Stimulated activated CD4-positive, alpha-beta T cell treated with anti-CD3 and anti-CD28 coated beads, Interleukin-2, amount 100 ng/mL, for 24 hours (primary cell): Measurements from ENCODE around the gene SDHA.
"Not testable (repeated sequence)": the region's sequence is repeated elsewhere in the genome, so short reads cannot be mapped to it uniquely, and the experiment has no call there.

Source experiments
- DNase-seq, 2 donors: peaks; one replicate each; pipeline ENCODE4 v3.0.0-alpha.2; 2020

Gene SDHA

GRCh38 chr5:263275-263974, 45.3 kb downstream of the SDHA start:
- DNase-seq, result not testable (repeated sequence)

- DNase-seq, result no peak
Observed at GRCh38 chr5:264338-264737, 46.2 kb downstream of the SDHA start.

GRCh38 chr5:266311-267026, 48.3 kb downstream of the SDHA start:
- not testable (repeated sequence) for DNase-seq

GRCh38 chr5:267716-268115, 49.6 kb downstream of the SDHA start:
- no peak for DNase-seq

GRCh38 chr5:270340-270739, 52.2 kb downstream of the SDHA start:
- no peak for DNase-seq

- not testable (repeated sequence) for DNase-seq
Observed at GRCh38 chr5:271828-272167, 53.7 kb downstream of the SDHA start.

GRCh38 chr5:273091-273490, 55.0 kb downstream of the SDHA start:
- DNase-seq, result not testable (repeated sequence)

- DNase-seq, result not testable (repeated sequence)
Observed at GRCh38 chr5:273491-273890, 55.4 kb downstream of the SDHA start.

- DNase-seq, result not testable (repeated sequence)
Observed at GRCh38 chr5:274346-274745, 56.2 kb downstream of the SDHA start.

- no peak for DNase-seq
Observed at GRCh38 chr5:278646-279045, 60.5 kb downstream of the SDHA start.

- not testable (repeated sequence) for DNase-seq
Observed at GRCh38 chr5:279051-279665, 61.0 kb downstream of the SDHA start.

GRCh38 chr5:285991-286557, 68.0 kb downstream of the SDHA start:
- DNase-seq, result no peak

GRCh38 chr5:290200-290599, 72.1 kb downstream of the SDHA start:
- not testable (repeated sequence) for DNase-seq

- not testable (repeated sequence) for DNase-seq
Observed at GRCh38 chr5:291345-291744, 73.2 kb downstream of the SDHA start.

GRCh38 chr5:294788-295187, 76.7 kb downstream of the SDHA start:
- DNase-seq, result not testable (repeated sequence)

- DNase-seq, result not testable (repeated sequence)
Observed at GRCh38 chr5:296207-296606, 78.1 kb downstream of the SDHA start.

GRCh38 chr5:296954-297353, 78.8 kb downstream of the SDHA start:
- DNase-seq, result not testable (repeated sequence)

- not testable (repeated sequence) for DNase-seq
Observed at GRCh38 chr5:297448-297847, 79.3 kb downstream of the SDHA start.

- DNase-seq, result not testable (repeated sequence)
Observed at GRCh38 chr5:297991-298736, 80.0 kb downstream of the SDHA start.

- DNase-seq, result no peak
Observed at GRCh38 chr5:298737-299125, 80.6 kb downstream of the SDHA start.

- not testable (repeated sequence) for DNase-seq
Observed at GRCh38 chr5:299921-300320, 81.8 kb downstream of the SDHA start.

GRCh38 chr5:300691-301435, 82.7 kb downstream of the SDHA start:
- DNase-seq, result not testable (repeated sequence)
